Stimulated activated memory B cell treated with anti-CD40 and anti-IgM and Interleukin-4, amounts not matched to agents 10 μg/mL and 1 μg/mL and 100 μg/mL, for 72 hours (primary cell): ENCODE results near the gene RAB11A.
"Not testable (repeated sequence)": the region's sequence is repeated elsewhere in the genome, so short reads cannot be mapped to it uniquely, and the experiment has no call there.

Source experiments
- ATAC-seq: fragments of 150-1000 bp; cut with Tn5 transposase; 2 replicates; pipeline ENCODE4 v1.10.0; 2021
- H3K27ac Mint-ChIP-seq: one replicate; pipeline ENCODE4 v1.8.0; 2022; ENCODE audit warnings: mild to moderate bottlenecking, mixed read lengths
- H3K27me3 Mint-ChIP-seq: one replicate; pipeline ENCODE4 v1.8.0; 2022; ENCODE audit warnings: mixed read lengths
- H3K36me3 Mint-ChIP-seq: one replicate; pipeline ENCODE4 v1.8.0; 2022; ENCODE audit warnings: mixed read lengths
- H3K4me1 Mint-ChIP-seq: one replicate; pipeline ENCODE4 v1.8.0; 2022; ENCODE audit warnings: mixed read lengths
- H3K4me3 Mint-ChIP-seq: one replicate; pipeline ENCODE4 v1.8.0; 2022; ENCODE audit warnings: mild to moderate bottlenecking, moderate library complexity, mixed read lengths
- H3K9me3 Mint-ChIP-seq: one replicate; pipeline ENCODE4 v1.8.0; 2022; ENCODE audit warnings: mixed read lengths

The RAB11A gene

DNA sequence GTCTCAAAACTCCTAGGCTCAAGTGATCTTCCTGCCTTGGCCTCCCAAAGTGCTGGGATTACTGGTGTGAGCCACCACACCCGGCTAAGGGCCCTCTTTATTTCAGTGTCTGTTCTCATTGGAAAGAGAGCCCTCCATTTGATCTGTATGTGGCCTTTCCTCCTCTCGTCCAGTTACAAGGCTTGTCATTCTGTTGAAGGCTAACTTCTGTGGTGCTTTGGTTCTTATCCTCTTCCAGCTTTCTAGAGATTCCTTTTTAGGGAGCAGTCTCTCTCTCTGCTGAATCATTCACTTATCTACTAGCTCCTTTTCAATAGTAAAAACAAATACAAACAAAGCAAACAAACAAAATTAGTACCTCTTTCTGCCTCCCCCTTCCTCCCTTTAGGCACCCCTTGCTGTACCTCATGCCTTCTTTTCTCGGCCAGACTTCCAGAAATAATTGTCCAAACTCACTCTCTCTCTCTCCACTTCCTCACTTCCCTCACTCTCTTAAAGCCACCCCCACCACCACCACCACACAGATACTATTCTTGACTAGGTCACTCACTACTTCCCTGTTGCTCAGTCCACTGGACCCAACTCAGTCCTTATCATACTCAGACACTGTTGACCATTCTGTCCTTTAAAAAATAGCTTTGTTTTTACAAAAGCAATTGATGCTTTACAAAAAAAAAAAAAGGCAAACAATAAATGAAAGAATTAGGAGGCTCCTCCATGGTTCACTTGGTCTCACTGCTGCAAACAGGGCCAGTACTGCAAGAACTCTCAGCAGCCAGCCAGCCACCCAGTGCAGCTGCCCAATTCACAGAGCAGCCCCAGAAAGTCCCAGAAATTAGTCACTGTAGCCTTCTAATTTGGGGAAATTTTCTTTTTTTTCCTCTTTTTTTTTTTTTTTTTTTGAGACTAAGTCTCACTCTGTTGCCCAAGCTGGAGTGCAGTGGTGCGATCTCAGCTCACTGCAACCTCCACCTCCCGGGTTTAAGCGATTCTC is 31.7 kb upstream of the RAB11A start:
- Mint-ChIP-seq H3K4me1 (peaks cover 30% of the 10 kb centered on the region), H3K4me3 (no peak overlapping the region), H3K27ac (peak overlapping the region; percentile 20), H3K36me3 (no peaks in the 10 kb centered on the region), H3K9me3 (no peaks in the 10 kb centered on the region), H3K27me3 (no peaks in the 10 kb centered on the region)
- ATAC-seq: peak; percentile 71

DNA sequence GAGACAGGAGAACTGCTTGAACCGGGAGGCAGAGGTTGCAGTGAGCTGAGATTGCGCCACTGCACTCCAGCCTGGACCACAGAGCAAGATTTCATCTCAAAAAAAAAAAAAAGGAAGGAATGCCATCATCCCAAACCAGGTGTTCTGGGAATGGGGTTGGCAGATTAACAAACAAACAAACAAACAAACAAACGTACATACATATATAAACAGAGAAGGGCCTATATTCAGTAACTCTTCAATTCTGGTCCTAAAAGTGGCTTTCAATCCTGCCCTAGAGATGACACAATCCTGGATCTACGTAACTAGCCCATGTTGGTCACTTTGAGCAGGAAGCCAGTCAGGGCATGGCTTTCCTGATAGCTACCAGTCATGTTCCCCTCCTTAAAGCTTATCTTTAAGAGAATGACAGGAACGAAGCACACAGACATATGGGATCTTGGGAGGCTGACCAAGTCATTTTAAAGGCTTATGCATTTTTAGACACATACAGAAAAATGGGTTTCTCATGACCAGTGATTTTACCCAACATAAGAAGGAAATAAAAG is 29.9 kb upstream of the RAB11A start:
- no peak overlapping the region for H3K27ac Mint-ChIP-seq
- no peak overlapping the region for H3K4me3 Mint-ChIP-seq
- H3K36me3 Mint-ChIP-seq: no peaks in the 10 kb centered on the region
- no peaks in the 10 kb centered on the region for H3K27me3 Mint-ChIP-seq
- no peaks in the 10 kb centered on the region for H3K9me3 Mint-ChIP-seq
- no peak for ATAC-seq
- H3K4me1 Mint-ChIP-seq: peaks cover 13% of the 10 kb centered on the region

DNA sequence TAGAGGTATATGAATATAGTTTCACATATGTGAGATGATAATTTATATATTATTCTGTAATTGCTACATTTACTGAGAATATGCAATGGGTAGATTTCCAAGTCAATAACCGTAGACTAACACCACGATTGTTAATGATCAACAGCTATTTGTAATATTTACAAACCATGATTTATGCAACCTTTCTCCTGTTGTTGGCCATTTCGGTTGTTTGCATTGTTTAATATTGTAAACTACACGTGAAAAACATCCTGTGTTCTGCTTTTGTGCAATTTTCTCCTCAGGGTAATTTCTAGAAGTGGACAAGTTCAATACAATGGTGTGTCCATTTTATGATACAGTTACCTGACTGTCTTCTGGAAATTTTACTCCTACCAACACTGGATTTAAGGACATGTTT is 29.3 kb upstream of the RAB11A start:
- Mint-ChIP-seq H3K4me3 (no peak overlapping the region), H3K4me1 (peaks cover 13% of the 10 kb centered on the region), H3K36me3 (no peaks in the 10 kb centered on the region), H3K9me3 (no peaks in the 10 kb centered on the region), H3K27ac (no peak overlapping the region), H3K27me3 (no peaks in the 10 kb centered on the region)
- ATAC-seq: no peak

DNA sequence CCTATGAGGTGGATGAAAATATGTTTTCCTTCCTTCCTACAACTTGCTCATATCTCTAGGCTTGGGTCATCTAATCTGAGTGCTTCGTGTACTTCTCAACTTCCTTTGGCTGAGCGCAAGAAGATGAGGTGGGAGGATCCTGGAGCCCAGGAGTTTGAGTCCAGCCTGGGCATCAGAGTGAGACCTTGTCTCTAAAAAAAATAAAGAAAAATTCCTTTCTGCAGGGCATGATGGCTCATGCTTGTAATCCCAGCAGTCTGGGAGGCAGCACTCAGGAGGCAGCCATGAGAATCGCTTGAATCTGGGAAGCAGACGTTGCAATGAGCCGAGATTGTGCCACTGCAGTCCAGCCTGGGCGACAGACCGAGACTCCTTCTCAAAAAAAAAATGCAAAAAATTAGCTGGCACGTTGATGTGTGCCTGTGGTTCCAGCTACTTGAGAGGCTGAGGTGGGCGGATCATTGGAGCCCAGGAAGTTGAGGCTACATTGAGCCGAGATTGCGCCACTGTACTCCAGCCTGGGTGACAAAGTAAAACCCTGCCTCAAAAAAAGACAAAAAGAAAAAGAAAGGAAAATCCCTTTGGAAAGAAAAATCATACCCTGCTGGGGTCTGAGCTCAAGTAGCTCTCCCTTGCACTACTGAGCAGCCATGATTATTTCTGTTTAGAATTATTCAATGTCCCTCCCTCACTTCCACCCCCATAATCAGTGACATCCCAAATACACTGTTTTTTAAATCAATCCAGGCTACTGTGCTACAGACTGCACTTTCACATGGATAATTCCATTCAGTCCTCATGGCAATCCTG is 28.0 kb upstream of the RAB11A start:
- H3K36me3 Mint-ChIP-seq: no peaks in the 10 kb centered on the region
- no peaks in the 10 kb centered on the region for H3K27me3 Mint-ChIP-seq
- peaks cover 13% of the 10 kb centered on the region for H3K4me1 Mint-ChIP-seq
- no peak for ATAC-seq
- H3K9me3 Mint-ChIP-seq: no peaks in the 10 kb centered on the region
- H3K4me3 Mint-ChIP-seq: no peak overlapping the region
- no peak overlapping the region for H3K27ac Mint-ChIP-seq

DNA sequence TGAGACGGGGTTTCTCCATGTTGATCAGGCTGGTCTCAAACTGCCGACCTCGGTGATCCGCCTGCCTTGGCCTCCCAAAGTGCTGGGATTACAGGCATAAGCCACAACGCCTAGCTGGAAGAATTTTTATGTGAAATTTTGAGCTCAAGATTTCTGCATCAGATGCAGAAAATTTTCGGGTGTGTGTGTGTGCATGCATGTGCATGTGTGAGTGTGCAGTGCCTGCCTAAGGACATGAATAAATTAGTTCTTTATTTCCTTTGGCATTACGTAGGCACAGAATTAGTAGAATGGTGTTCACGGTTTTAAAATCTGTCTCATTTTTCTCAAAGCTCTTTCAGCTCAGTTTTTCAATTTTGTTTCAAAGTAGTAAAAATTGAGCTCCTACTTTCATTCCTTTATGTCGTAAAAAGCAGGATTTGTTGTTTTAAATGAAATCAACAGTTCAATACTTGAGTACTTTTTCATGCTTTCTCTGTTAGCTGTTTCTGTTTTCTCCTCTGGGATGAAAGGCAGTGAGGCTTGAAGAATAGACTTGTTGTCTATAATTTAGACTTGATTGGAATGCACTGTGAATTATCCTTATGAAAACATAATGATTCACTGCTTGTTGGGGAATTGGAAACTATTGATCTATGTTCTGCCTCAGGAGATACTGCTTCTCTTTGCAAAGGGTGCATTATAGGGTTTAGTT is 23.3 kb upstream of the RAB11A start:
- Mint-ChIP-seq H3K27me3 (no peaks in the 10 kb centered on the region), H3K4me1 (no peaks in the 10 kb centered on the region), H3K36me3 (no peaks in the 10 kb centered on the region), H3K27ac (no peak overlapping the region), H3K9me3 (no peaks in the 10 kb centered on the region), H3K4me3 (no peak overlapping the region)
- ATAC-seq: no peak

DNA sequence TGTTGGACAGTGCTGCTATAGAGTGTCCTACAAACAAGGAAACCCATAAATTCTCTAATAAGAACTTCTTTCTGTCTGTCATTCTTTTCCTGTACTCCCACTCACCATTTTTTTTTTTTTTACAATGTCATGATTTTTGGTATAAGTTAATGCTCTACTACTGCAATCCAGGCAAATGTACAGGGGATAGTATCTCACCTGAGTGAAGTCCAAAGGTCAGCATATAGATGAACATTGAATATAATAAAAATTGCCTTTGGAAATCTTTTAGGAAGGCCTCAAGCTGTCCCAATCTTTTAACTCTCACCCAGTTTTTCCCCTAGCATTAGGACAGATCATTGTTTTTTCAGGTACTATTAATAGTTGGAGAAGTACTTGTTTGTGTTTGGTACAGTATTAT is 21.3 kb upstream of the RAB11A start:
- Mint-ChIP-seq H3K27me3 (no peaks in the 10 kb centered on the region), H3K4me3 (no peak overlapping the region), H3K36me3 (no peaks in the 10 kb centered on the region), H3K4me1 (no peaks in the 10 kb centered on the region), H3K9me3 (no peaks in the 10 kb centered on the region), H3K27ac (no peak overlapping the region)
- ATAC-seq: no peak

DNA sequence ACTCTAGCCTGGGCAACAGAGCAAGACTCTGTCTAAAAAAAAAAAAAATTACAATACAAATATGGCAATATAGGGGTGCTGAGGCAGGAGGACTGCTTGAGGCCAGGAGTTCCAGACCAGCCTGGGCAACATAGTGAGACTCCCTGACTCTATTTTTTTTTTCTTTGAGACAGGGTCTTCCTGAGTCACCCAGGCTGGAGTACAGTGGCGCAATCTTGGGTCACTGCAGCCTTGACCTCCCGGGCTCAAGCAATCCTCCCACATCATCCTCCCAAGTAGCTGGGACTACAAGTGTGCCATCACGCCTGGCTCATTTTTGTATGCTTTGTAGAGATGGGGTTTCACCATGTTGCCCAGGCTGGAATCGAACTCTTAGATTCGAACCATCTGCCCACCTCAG is 17.3 kb upstream of the RAB11A start:
- H3K36me3 Mint-ChIP-seq: no peaks in the 10 kb centered on the region
- H3K27me3 Mint-ChIP-seq: no peaks in the 10 kb centered on the region
- H3K4me3 Mint-ChIP-seq: no peak overlapping the region
- no peak for ATAC-seq
- no peaks in the 10 kb centered on the region for H3K9me3 Mint-ChIP-seq
- H3K4me1 Mint-ChIP-seq: peaks cover 16% of the 10 kb centered on the region
- H3K27ac Mint-ChIP-seq: no peak overlapping the region

DNA sequence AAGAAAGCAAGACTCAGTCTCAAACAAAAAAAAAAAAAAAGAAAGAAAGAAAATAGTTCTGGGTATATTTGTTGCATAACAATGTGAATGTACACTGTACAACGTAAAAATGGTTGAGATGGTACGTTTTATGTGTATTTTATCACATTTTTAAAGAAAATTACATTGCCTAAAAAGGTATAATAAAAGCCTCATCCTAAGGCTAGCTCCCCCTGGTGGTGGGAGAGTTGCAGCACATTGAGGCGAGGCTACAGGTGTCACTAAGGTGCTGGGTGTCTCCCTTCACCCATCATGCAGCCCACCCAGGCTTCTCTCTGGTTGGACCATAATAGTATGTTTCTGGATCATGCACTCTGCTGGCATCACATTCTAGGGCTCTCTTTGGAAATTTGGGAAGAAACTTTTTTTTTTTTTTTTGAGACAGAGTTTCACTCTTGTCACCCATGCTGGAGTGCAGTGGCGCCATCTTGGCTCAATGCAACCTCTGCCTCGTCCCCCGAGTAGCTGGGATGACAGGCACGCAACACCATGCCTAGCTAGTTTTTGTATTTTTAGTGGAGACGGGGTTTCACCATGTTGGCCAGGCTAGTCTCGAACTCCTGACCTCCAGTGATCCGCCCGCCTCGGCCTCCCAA is 12.4 kb upstream of the RAB11A start:
- Mint-ChIP-seq H3K4me3 (no peak overlapping the region), H3K36me3 (no peaks in the 10 kb centered on the region), H3K27ac (no peak overlapping the region), H3K27me3 (no peaks in the 10 kb centered on the region), H3K9me3 (no peaks in the 10 kb centered on the region), H3K4me1 (peaks cover 27% of the 10 kb centered on the region)
- peak; percentile 58 for ATAC-seq

DNA sequence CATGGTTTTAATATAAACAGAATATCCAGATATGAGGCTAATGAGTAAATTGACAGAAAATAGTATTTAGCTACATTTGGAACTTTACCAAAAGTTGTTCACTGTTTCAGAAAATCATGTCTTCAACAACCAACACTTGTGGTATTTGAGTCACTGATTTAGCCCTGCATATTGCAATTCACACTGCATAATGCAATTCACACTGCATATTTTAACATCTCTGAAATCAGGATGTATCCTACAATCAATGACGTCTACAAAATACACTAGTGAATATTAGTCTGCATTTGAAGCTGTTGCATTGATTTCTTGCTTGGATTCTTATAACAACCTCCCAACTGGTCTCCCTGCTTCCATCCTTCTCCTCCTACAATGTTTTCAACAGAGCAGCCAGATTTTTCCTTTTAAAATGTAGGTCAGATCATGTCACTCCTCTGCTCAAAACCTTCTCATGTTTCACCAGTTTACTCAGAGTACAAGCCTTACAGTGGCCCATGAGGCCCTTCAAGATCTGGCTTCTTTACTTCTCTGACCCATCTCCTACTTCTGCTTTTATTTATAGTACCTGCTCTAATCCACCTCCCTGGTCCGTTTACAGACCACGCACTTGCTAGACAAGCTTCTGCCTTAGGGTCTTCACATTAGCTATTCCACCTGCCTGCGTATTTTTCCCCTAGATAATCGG is 11.4 kb upstream of the RAB11A start:
- peak; percentile 43 for ATAC-seq

DNA sequence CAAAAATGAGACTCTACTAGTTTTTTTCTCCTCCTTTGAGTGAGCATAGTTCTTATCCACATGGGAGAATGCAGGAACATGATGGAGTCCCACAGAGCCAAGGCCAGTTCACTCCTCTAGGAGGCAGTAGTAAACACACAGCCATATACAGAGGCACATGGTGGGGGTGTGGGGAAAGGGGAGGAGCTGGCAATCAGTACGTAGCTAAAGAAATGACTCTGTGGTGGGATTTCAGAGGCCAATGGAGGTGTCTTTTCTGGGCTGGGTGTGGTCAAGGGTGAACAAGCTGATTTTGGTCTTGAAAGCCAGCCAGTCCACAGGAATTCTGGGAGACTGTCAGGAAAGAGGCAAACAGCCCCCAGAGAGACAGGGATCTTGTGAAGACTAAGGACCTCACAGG is 6.6 kb upstream of the RAB11A start:
- no peaks in the 10 kb centered on the region for H3K36me3 Mint-ChIP-seq
- H3K27ac Mint-ChIP-seq: peak overlapping the region; percentile 48
- H3K4me3 Mint-ChIP-seq: no peak overlapping the region
- ATAC-seq: peak; percentile 86
- no peaks in the 10 kb centered on the region for H3K27me3 Mint-ChIP-seq
- H3K9me3 Mint-ChIP-seq: no peaks in the 10 kb centered on the region
- peaks cover 18% of the 10 kb centered on the region for H3K4me1 Mint-ChIP-seq

More for the DNA sequence above, 11.4 kb upstream of the RAB11A start:
- Mint-ChIP-seq H3K36me3 (no peaks in the 10 kb centered on the region), H3K27ac (peak overlapping the region; percentile 6), H3K4me1 (peaks cover 32% of the 10 kb centered on the region), H3K4me3 (no peak overlapping the region), H3K27me3 (no peaks in the 10 kb centered on the region), H3K9me3 (no peaks in the 10 kb centered on the region)

DNA sequence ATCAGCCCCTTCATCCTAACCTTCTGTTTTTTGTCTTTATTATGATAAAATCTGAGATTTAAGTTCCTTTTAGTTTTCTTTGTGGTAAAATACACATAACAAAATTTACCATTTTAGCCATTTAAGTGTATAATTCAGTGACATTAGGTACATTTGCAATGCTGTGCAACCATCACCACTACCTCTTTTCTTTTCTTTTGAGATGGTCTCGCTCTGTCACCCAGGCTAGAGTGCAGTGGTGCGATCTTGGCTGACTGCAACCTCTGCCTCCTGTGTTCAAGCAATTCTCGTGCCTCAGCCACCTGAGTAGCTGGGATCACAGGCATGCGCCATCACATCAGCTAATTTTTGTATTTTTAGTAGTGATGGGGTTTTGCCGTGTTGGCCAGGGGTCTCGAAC is 6.2 kb upstream of the RAB11A start:
- no peaks in the 10 kb centered on the region for H3K36me3 Mint-ChIP-seq
- peak overlapping the region; percentile 48 for H3K27ac Mint-ChIP-seq
- no peaks in the 10 kb centered on the region for H3K9me3 Mint-ChIP-seq
- peaks cover 14% of the 10 kb centered on the region for H3K4me1 Mint-ChIP-seq
- no peaks in the 10 kb centered on the region for H3K27me3 Mint-ChIP-seq
- no peak overlapping the region for H3K4me3 Mint-ChIP-seq
- no peak for ATAC-seq

DNA sequence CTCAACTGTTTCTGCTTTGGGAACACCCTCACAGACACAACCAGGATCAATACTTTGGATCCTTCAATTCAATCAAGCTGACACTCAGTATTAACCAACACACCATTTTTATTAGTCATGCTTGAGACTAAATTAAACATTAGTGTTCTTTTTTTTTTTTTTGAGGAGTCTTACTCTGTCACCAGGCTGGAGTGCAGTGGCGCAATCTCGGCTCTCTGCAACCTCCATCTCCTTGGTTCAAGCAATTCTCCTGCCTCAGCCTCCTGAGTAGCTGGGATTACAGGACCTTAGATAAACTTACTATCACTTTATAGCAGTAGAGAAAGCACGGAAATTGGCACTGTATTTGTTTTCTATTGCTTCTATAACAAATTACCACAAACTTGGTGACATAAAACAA is 2.0 kb upstream of the RAB11A start:
- Mint-ChIP-seq H3K4me3 (no peak overlapping the region), H3K9me3 (no peaks in the 10 kb centered on the region), H3K36me3 (no peaks in the 10 kb centered on the region), H3K4me1 (peaks cover 35% of the 10 kb centered on the region), H3K27ac (no peak overlapping the region), H3K27me3 (no peaks in the 10 kb centered on the region)
- no peak for ATAC-seq

DNA sequence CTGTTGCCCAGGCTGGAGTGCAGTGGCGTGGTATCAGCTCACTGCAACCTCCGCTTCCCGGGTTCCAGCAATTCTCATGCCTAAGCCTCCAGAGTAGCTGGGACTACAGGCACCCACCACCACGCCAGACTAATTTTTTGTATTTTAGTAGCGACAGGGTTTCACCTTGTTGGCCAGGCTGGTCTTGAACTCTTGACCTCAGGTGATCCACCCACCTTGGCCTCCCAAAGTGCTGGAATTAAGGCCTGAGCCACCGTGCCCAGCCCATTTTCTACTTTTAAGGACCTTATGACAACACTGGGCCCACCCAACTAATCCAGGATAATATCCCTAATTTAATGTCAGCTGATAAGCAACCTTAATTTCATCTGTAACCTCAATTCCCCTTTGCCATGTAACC is 1.4 kb upstream of the RAB11A start:
- not testable (repeated sequence) for H3K27me3 Mint-ChIP-seq, ATAC-seq, H3K4me3 Mint-ChIP-seq, H3K9me3 Mint-ChIP-seq, H3K36me3 Mint-ChIP-seq
- H3K27ac Mint-ChIP-seq: peak overlapping the region; percentile 88
- peaks cover 34% of the 10 kb centered on the region for H3K4me1 Mint-ChIP-seq

DNA sequence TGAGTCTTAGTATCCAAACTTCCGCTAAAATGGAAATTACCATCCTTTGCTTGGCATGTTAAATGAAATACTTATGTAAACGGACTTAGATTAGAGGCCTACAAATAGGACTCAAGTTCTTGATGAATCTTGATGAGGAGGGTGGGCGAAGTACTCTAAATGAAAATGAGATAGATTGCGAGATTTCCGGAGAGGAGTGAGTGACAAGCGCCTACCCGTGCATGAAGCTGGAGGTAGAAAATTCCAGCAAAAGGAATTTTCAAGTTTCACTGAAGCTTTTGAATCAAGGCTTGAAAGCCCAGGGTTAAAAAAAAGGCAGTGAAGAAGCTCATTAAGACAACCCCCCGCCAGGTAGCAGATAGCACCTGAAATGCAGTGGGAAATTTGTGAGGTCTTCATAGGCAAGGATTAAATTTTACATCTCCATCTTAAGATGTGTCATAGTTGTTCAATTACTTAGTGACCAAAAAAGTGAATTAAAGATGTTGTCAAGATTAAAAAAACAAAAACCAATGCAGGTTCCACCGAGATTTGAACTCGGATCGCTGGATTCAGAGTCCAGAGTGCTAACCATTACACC is 655 bp upstream of the RAB11A start:
- Mint-ChIP-seq H3K4me3 (peak overlapping the region; percentile 96), H3K27ac (peak overlapping the region; percentile 88), H3K9me3 (no peaks in the 10 kb centered on the region), H3K27me3 (no peaks in the 10 kb centered on the region), H3K36me3 (no peaks in the 10 kb centered on the region), H3K4me1 (peaks cover 32% of the 10 kb centered on the region)
- no peak for ATAC-seq
